GM20000 (cell line): ENCODE results near the gene GALK1.

Source experiments
- DNase-seq: peaks from one replicate; pipeline ENCODE4 v3.0.0; 2012; ENCODE audit warnings: low spot score
- CTCF ChIP-seq: IDR thresholded peaks from 2 replicates; pipeline ENCODE4 v1.5.1; 2012; ENCODE audit warnings: mild to moderate bottlenecking, control low read depth; ENCODE audit errors: extremely low read depth, missing control alignments

The GALK1 gene

GRCh38 chr17:75712446-75712845 lies 52.5 kb downstream of the GALK1 start:
- no peak for TF ChIP-seq CTCF
- DNase-seq = no peak
